A549 (cell line): ENCODE measurements around the gene SNX27.

Experiments
- BHLHE40 ChIP-seq: IDR thresholded peaks from 2 replicates; pipeline ENCODE4 v1.6.1; 2012; ENCODE audit warnings: low read depth, low read length, inconsistent platforms
- POLR2A ChIP-seq: IDR thresholded peaks from 2 replicates; pipeline ENCODE4 v1.6.1; 2012; ENCODE audit warnings: mild to moderate bottlenecking, low read length
- SMC3 ChIP-seq: fragments of >200 bp; sonication (Bioruptor Twin); formaldehyde crosslinking; IDR thresholded peaks from 3 replicates; pipeline ENCODE4 v1.6.1; 2018; ENCODE audit warnings: inconsistent platforms
- TF ChIP-seq, protein P1 (sequence below): fragments of 450-650 bp; IDR thresholded peaks from 2 replicates; pipeline ENCODE4 v1.6.1; 2014; ENCODE audit warnings: antibody characterized with exemption
- TF ChIP-seq, protein P2 (sequence below): fragments of >200 bp; sonication (Bioruptor Twin); formaldehyde crosslinking; IDR thresholded peaks from 3 replicates; pipeline ENCODE4 v1.5.1; 2016
- TF ChIP-seq, protein P3 (sequence below): IDR thresholded peaks from 2 replicates; pipeline ENCODE4 v1.6.1; 2012

DNA sequence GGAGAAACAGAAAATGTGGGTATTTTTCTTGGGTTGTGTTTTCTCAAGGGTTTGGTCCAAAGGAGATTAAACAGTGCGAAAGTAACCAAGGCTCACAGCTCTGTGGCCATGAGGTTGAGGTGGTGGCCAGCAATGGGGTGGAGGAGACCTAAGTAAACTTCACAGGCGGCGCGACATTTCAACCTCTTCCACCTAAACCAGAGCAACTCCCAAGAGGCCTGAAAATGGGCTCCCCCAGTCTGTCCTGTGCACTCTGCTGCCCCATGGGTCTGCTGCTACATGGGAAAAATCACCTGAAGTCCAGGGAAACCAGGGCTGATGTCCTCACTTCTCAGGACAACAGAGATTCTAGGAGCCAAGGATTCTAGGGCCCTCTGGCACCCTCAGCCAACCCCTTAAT lies 92.4 kb downstream of the SNX27 start:
- TF ChIP-seq, protein P1, sequence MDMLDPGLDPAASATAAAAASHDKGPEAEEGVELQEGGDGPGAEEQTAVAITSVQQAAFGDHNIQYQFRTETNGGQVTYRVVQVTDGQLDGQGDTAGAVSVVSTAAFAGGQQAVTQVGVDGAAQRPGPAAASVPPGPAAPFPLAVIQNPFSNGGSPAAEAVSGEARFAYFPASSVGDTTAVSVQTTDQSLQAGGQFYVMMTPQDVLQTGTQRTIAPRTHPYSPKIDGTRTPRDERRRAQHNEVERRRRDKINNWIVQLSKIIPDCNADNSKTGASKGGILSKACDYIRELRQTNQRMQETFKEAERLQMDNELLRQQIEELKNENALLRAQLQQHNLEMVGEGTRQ = no peak
- TF ChIP-seq, protein P2, sequence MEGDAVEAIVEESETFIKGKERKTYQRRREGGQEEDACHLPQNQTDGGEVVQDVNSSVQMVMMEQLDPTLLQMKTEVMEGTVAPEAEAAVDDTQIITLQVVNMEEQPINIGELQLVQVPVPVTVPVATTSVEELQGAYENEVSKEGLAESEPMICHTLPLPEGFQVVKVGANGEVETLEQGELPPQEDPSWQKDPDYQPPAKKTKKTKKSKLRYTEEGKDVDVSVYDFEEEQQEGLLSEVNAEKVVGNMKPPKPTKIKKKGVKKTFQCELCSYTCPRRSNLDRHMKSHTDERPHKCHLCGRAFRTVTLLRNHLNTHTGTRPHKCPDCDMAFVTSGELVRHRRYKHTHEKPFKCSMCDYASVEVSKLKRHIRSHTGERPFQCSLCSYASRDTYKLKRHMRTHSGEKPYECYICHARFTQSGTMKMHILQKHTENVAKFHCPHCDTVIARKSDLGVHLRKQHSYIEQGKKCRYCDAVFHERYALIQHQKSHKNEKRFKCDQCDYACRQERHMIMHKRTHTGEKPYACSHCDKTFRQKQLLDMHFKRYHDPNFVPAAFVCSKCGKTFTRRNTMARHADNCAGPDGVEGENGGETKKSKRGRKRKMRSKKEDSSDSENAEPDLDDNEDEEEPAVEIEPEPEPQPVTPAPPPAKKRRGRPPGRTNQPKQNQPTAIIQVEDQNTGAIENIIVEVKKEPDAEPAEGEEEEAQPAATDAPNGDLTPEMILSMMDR = no peak
- TF ChIP-seq SMC3 = no peak
- no peak for TF ChIP-seq POLR2A
- no peak for TF ChIP-seq BHLHE40
- TF ChIP-seq, protein P3, sequence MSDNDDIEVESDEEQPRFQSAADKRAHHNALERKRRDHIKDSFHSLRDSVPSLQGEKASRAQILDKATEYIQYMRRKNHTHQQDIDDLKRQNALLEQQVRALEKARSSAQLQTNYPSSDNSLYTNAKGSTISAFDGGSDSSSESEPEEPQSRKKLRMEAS = no peak
